PFSK-1 (cell line): ENCODE measurements around the gene ABCC4.

Experiments used
- FOXP2 ChIP-seq: optimal IDR thresholded peaks from 2 replicates; pipeline ENCODE3; 2011; ENCODE audit warnings: borderline replicate concordance, control low read depth, inconsistent platforms; ENCODE audit not compliant: insufficient read depth; ENCODE audit errors: extremely low read length, extremely low read depth
- POLR2AphosphoS5 ChIP-seq: IDR thresholded peaks from 2 replicates; pipeline ENCODE4 v1.6.1; 2012; ENCODE audit warnings: low read depth, mild to moderate bottlenecking, control low read depth, low read length, moderate library complexity
- TF ChIP-seq, protein P1 (sequence below), 2 experiments: IDR thresholded peaks; 2 replicates each; pipeline versions ENCODE4 v1.6.1 to v1.8.0; 2011 to 2012; ENCODE audit warnings: low read depth in 2 of 2, low read length in 2 of 2, control low read depth in 1 of 2, inconsistent platforms in 1 of 2, mild to moderate bottlenecking in 1 of 2, moderate library complexity in 1 of 2; ENCODE audit not compliant: insufficient read depth in 1 of 2

DNA sequence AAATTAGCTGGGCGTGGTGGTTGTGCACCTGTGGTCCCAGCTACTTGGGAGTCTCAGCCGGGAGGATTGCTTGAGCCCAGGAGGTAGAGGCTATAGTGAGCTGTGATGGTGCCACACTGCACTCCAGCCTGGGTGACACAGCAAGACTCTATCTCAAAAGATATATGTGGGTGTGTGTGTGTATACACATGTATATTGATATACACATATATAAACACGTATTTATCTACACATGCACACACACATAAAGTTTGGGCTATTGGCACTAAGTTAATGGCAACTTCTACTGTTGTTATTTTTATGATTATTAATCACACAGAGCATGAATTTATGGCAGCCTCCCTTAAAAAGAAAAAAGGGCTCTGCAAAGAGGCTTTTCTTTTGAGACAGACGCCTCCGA lies 27.1 kb upstream of the ABCC4 start:
- TF ChIP-seq FOXP2 (no peak), POLR2AphosphoS5 (no peak)
- TF ChIP-seq, protein P1, sequence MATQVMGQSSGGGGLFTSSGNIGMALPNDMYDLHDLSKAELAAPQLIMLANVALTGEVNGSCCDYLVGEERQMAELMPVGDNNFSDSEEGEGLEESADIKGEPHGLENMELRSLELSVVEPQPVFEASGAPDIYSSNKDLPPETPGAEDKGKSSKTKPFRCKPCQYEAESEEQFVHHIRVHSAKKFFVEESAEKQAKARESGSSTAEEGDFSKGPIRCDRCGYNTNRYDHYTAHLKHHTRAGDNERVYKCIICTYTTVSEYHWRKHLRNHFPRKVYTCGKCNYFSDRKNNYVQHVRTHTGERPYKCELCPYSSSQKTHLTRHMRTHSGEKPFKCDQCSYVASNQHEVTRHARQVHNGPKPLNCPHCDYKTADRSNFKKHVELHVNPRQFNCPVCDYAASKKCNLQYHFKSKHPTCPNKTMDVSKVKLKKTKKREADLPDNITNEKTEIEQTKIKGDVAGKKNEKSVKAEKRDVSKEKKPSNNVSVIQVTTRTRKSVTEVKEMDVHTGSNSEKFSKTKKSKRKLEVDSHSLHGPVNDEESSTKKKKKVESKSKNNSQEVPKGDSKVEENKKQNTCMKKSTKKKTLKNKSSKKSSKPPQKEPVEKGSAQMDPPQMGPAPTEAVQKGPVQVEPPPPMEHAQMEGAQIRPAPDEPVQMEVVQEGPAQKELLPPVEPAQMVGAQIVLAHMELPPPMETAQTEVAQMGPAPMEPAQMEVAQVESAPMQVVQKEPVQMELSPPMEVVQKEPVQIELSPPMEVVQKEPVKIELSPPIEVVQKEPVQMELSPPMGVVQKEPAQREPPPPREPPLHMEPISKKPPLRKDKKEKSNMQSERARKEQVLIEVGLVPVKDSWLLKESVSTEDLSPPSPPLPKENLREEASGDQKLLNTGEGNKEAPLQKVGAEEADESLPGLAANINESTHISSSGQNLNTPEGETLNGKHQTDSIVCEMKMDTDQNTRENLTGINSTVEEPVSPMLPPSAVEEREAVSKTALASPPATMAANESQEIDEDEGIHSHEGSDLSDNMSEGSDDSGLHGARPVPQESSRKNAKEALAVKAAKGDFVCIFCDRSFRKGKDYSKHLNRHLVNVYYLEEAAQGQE (IDR thresholded peaks at IDR 0.05; ENCODE audit: insufficient read depth in 1 of 2, low read depth in 2 of 2, low read length in 2 of 2) = no peak
